NAMALWA (cell line): Measurements from ENCODE around the gene PCDHGA5.
A peak's percentile ranks its signal among the peaks of the same experiment; 100 is the strongest.
"Not testable (repeated sequence)": the region's sequence is repeated elsewhere in the genome, so short reads cannot be mapped to it uniquely, and the experiment has no call there.

Experiments used
- DNase-seq: peaks from one replicate; pipeline ENCODE4 v3.0.0-alpha.2; 2015; ENCODE audit warnings: low spot score

Gene PCDHGA5

DNA sequence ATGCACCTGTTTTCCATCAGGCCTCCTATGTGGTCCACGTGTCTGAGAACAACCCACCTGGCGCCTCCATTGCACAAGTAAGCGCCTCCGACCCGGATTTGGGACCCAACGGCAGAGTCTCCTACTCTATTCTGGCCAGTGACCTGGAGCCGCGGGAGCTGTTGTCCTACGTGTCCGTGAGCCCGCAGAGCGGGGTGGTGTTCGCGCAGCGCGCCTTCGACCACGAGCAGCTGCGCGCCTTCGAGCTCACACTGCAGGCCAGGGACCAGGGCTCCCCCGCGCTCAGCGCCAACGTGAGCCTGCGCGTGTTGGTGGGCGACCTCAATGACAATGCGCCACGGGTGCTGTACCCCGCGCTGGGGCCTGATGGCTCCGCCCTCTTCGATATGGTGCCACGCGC is 12.4 kb upstream of the PCDHGA5 start:
- DNase-seq, result no peak

DNA sequence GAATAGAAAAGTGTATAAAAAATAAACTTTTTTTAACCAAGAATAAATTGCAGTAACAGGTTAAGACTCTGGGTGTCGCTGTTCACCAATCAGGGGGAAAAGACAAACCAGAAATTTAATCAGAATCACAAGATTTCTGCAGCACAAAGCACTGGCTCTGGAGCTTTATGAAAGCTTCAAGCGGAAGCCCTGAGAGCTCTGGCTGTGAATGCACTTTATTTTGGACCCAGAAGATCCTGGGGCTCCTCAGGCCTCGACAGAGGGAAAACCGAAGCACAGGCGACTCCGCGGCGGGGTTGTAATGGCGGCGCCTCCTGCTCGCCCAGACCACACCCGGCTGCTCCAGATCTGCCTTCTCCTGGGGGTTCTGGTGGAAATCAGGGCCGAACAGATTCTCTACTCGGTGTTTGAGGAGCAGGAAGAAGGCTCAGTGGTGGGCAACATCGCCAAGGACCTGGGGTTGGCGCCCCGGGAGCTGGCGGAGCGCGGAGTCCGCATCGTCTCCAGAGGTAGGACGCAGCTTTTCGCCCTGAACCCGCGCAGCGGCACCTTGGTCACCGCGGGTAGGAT is 9.0 kb upstream of the PCDHGA5 start, which contains the start of gene PCDHGA4:
TSS of gene PCDHGA4 (plus strand) at position 122 of the 570 bp plus-strand sequence. CDS start at position 209, 87 bp downstream.
- DNase-seq, result peak; percentile 63

DNA sequence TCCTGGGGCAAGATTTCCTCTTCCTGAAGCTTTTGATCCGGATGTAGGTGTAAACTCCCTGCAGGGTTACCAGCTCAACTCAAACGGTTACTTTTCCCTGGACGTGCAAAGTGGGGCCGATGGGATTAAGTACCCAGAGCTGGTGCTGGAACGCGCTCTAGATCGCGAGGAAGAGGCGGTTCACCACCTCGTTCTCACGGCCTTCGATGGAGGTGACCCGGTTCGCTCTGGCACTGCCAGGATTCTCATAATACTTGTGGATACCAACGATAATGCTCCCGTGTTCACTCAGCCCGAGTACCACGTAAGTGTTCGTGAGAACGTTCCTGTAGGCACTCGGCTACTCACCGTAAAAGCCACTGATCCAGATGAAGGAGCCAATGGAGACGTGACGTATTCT is 8.3 kb upstream of the PCDHGA5 start:
- DNase-seq, result no peak

DNA sequence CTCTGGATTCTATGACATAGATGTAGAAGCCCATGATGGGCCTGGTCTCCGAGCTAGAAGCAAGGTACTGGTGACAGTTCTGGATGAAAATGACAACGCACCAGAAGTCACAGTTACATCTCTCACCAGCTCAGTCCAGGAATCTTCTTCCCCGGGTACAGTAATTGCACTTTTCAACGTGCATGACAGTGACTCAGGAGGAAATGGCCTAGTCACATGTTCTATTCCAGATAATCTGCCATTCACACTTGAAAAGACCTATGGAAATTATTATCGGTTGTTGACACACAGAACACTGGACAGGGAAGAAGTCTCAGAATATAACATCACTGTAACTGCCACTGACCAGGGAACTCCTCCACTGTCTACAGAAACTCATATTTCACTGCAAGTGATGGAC is 7.8 kb upstream of the PCDHGA5 start:
- DNase-seq, result no peak

DNA sequence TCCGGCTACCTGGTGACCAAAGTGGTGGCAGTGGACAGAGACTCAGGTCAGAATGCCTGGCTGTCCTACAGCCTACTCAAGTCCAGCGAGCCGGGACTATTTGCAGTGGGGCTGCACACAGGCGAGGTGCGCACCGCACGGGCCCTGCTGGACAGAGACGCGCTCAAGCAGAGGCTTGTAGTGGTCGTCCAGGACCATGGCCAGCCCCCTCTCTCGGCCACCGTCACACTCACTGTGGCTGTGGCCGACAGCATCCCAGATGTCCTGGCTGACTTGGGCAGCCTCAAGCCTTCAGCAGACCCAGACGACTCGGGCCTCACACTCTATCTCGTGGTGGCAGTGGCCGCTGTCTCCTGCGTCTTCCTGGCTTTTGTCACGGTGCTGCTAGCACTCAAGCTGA is 7.0 kb upstream of the PCDHGA5 start:
- no peak for DNase-seq

DNA sequence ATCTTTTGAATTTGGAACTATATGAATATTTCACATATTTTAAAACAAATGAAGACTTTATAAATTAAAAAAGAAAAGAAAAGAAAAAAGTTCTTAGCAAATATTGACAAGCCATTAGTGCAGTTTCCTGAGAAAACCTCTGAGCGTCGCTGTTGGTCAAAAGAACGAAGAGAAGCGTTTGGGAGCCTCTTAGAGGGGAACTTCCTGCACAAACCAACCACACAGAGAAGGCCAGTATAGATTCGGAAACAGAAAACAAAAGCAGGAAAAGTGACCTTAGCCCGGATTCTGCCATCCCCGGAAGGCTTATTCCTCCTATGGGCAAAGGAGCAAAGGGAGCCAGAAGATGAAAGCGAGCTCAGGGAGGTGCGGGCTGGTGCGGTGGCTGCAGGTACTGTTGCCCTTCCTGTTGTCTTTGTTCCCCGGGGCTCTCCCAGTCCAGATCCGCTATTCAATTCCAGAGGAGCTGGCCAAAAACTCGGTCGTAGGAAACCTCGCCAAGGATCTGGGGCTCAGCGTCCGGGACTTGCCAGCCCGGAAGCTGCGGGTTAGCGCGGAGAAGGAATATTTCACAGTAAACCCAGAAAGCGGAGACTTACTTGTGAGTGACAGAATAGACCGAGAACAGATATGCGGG is 4.1 kb upstream of the PCDHGA5 start, which contains the start of gene PCDHGB2:
TSS of gene PCDHGB2 (plus strand) at position 205 of the 637 bp plus-strand sequence. CDS start at position 347, 142 bp downstream.
- peak; percentile 89 for DNase-seq

DNA sequence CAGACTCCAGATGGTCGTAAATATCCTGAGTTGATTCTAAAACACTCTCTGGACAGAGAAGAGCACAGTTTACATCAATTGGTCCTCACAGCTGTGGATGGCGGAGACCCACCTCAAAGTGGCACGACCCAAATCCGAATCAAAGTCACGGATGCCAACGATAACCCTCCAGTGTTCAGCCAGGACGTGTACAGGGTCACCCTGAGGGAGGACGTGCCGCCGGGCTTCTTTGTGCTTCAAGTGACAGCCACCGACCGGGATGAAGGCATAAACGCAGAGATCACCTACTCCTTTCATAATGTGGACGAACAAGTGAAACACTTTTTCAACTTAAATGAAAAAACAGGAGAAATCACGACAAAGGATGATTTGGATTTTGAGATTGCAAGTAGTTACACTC is 3.3 kb upstream of the PCDHGA5 start:
- DNase-seq, result no peak

DNA sequence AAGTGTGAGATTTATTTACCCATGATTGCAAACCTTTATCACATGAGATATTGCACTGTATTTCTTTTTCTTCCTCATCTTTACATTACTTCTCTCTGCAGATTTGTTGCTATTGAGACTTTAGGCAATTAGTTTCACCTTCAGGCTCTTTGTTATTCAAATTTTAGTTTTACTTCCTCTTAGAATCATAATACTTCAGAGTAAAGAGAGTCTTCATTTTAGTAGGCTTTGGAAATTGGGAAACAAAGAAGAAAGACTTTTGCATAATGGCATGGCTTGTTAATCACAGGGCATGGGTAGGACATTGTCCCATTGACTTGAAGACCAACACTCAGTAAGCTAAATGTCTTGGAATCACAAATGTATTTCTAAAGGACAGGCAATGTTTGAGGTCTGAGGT is 1.2 kb upstream of the PCDHGA5 start:
- DNase-seq, result peak; percentile 21

DNA sequence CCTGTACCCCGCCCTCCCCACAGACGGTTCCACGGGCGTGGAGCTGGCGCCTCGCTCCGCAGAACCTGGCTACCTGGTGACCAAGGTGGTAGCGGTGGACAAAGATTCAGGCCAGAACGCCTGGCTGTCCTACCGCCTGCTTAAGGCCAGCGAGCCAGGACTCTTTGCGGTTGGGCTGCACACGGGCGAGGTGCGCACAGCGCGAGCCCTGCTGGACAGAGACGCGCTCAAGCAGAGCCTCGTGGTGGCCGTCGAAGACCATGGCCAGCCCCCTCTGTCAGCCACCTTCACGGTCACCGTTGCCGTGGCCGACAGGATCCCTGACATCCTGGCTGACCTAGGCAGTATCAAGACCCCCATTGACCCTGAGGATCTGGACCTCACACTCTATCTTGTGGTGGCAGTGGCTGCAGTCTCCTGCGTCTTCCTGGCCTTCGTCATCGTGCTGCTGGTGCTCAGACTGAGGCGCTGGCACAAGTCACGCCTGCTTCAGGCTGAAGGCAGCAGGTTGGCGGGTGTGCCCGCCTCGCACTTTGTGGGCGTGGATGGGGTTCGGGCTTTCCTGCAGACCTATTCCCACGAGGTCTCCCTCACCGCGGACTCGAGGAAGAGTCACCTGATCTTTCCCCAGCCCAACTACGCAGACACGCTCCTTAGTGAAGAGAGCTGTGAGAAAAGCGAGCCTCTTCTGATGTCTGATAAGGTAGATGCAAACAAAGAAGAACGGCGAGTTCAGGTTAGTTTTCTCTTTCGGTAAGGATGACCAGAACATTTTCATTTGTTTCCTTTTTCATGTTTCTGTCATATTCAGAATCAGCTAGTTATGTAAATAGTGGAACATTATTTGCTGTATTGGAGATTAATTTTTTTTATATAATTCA is 2.3 kb downstream of the PCDHGA5 start:
- no peak for DNase-seq

DNA sequence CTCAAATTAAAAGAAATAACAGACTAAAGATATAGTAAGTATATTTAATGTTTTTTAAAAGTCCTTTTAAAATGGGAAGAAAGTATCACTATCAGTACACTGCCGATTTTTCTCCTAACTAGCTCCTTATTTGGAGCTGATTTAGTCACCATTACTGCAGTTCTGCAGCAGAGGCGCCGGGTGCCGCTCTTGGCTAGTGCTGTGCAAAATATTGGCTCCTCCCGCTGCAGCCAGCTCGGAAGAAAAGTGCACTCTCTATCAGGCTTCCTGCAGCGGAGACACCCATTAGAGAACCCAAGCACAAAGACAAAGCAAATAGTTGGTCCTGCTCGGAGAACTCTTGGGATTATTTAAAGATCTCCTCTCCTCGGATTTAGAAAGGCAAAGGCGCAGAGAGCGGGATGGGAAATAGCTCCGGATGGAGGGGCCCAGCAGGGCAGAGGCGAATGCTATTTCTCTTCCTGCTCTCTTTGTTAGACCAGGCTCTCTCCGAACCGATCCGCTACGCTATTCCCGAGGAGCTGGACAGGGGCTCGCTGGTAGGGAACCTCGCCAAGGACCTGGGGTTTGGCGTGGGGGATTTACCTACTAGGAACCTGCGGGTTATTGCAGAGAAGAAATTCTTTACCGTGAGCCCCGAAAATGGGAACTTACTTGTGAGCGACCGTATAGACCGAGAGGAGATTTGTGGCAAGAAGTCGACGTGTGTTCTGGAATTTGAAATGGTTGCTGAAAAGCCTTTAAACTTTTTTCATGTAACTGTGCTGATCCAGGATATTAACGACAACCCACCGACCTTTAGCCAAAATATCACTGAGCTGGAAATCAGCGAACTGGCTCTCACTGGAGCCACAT is 6.3 kb downstream of the PCDHGA5 start, which contains the start of gene PCDHGB3:
TSS of gene PCDHGB3 (plus strand) at position 249 of the 855 bp plus-strand sequence. CDS start at position 402, 153 bp downstream.
- peak; percentile 54 for DNase-seq

DNA sequence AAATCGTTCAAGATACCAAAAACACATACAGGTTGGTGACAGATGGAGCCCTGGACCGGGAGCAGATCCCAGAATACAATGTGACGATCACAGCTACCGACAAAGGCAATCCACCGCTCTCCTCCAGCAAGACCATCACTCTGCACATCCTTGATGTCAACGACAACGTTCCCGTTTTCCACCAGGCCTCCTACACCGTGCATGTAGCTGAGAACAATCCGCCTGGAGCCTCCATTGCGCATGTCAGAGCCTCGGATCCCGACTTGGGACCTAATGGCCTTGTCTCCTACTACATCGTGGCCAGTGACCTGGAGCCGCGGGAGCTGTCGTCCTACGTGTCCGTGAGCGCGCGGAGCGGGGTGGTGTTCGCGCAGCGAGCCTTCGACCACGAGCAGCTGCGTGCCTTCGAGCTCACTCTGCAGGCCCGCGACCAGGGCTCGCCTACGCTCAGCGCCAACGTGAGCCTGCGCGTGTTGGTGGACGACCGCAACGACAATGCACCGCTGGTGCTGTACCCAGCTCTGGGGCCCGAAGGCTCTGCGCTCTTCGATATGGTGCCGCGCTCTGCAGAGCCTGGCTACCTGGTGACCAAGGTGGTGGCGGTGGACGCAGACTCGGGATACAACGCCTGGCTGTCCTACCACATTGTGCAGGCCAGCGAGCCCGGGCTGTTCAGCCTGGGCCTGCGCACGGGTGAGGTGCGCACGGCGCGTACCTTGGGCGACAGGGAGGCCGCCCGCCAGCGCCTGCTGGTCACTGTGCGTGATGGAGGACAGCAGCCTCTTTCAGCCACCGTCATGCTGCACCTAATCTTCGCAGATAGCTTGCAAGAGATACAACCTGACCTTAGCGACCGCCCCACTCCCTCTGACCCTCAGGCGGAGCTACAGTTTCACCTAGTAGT is 7.9 kb downstream of the PCDHGA5 start:
- DNase-seq, result no peak

DNA sequence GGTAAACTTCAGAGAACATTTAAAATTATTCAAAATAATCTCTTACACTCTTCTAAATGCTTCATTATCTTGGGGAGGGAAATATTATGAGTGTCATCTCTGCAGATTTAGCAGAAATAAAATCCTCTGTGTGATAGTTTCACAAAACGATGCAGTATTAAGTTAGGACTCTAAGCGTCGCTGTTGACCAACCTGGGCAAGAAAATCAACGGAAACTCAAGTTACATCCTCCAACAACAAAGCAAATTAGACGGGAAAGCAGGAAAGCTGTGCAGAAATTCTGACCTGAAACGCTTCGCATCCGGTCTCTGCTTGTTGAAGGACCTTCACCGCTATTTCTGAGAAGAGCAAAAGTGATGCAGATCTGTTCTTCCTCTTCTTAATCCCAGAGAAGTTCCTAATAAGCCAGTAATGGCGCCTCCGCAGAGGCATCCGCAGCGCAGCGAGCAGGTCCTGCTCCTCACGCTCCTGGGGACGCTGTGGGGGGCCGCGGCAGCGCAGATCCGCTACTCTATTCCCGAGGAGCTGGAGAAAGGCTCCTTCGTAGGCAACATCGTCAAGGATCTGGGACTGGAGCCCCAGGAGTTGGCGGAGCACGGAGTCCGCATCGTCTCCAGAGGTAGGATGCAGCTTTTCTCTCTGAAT is 9.8 kb downstream of the PCDHGA5 start, which contains the start of gene PCDHGA6:
TSS of gene PCDHGA6 (plus strand) at position 219 of the 645 bp plus-strand sequence. CDS start at position 412, 193 bp downstream.
- DNase-seq, result peak; percentile 41

DNA sequence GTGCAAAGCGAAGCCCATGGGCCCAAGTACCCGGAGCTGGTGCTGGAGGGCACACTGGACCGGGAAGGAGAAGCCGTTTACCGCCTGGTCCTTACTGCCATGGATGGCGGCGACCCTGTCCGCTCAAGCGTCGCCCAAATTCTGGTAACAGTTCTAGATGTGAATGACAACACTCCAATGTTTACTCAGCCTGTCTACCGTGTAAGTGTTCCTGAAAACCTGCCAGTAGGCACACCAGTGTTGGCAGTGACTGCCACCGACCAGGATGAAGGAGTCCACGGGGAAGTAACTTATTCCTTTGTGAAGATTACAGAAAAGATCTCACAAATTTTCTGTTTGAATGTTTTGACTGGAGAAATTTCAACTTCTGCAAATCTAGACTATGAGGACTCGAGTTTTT is 10.7 kb downstream of the PCDHGA5 start:
- DNase-seq, result no peak

DNA sequence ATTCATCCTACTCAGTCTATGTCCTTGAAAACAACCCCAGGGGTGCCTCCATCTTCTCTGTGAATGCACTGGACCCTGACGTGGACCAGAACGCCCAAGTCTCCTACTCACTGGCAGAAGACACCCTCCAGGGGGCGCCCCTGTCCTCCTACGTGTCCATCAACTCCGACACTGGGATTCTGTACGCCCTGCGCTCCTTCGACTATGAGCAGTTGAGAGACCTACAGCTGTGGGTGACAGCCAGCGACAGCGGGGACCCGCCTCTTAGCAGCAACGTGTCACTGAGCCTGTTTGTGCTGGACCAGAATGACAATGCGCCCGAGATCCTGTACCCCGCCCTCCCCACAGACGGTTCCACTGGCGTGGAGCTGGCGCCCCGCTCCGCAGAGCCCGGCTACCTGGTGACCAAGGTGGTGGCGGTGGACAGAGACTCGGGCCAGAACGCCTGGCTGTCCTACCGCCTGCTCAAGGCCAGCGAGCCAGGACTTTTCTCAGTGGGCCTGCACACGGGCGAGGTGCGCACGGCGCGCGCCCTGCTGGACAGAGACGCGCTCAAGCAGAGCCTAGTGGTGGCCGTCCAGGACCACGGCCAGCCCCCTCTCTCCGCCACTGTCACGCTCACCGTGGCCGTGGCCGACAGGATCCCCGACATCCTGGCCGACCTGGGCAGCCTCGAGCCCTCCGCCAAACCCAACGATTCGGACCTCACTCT is 11.6 kb downstream of the PCDHGA5 start:
- not testable (repeated sequence) for DNase-seq

DNA sequence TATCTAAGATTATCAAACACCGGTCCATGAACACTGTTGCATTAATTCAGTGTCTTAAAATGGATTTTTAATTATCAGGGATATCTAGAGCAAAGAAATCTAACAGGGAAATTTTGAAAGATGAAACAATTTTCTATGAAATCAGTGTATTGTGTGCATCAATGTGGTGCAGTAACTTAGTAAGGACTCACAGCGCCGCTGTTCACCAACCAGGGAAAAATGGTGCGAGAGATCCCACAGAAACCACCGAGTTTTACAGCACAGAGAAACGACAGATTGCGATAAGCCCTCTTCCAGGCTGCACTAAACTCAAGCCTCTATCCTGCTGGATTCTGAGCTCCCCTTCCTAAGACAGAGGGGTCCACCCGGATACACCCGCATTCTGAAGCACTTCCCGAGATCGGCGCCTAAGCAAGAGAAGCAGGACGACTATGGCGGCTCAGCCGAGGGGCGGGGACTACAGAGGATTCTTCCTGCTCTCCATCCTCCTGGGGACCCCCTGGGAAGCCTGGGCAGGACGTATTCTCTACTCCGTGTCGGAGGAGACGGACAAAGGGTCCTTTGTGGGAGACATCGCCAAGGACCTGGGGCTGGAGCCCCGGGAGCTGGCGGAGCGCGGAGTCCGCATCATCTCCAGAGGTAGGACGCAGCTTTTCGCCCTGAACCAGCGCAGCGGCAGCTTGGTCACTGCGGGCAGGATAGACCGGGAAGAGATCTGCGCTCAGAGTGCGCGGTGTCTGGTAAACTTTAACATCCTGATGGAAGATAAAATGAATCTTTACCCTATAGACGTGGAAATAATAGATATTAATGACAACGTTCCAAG is 18.7 kb downstream of the PCDHGA5 start, which contains the start of gene PCDHGA7:
TSS of gene PCDHGA7 (plus strand) at position 274 of the 826 bp plus-strand sequence. CDS start at position 432, 158 bp downstream.
- DNase-seq, result no peak

DNA sequence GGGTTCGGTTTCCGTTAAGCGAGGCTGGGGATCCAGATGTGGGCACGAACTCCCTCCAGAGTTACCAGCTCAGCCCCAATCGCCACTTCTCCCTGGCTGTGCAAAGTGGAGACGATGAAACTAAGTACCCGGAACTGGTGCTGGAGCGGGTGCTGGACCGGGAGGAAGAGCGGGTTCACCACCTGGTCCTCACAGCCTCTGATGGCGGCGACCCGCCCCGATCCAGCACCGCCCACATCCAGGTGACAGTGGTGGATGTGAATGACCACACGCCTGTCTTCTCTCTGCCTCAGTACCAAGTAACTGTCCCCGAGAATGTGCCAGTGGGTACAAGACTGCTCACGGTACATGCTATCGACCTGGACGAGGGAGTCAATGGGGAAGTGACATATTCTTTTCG is 19.4 kb downstream of the PCDHGA5 start:
- DNase-seq, result no peak

DNA sequence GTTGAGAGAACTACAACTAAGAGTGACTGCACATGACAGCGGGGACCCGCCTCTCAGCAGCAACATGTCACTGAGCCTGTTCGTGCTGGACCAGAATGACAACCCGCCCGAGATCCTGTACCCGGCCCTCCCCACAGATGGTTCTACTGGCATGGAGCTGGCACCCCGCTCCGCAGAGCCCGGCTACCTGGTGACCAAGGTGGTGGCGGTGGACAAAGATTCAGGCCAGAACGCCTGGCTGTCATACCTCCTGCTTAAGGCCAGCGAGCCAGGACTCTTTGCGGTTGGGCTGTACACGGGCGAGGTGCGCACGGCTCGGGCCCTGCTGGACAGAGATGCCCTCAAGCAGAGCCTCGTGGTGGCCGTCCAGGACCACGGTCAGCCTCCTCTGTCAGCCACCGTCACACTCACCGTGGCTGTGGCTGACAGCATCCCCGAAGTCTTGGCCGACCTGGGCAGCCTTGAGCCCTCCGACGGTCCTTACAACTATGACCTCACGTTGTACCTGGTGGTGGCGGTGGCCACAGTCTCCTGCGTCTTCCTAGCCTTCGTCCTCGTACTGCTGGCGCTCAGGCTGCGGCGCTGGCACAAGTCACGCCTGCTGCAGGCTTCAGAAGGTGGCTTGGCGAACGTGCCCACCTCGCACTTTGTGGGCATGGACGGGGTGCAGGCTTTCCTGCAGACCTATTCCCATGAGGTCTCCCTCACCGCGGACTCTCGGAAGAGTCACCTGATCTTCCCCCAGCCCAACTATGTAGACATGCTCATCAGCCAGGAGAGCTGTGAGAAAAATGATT is 20.7 kb downstream of the PCDHGA5 start:
- DNase-seq, result no peak
